Peyer's patch (tissue), 4 donors: ENCODE results near the gene EFTUD2. TPM values are rescaled to one million over a fixed set of nuclear protein-coding genes. Genes with fewer than 3 reads are reported as not detected.
A peak's percentile ranks its signal among the peaks of the same experiment; 100 is the strongest.

Experiments
- DNase-seq, 3 donors: peaks; one replicate each; pipeline ENCODE4 v3.0.0-alpha.2; 2017 to 2019
- H3K27ac ChIP-seq, 4 donors: fragments of 200-600 bp; sonication (generic); one replicate each; pipeline ENCODE4 v1.5.1; 2016 to 2019
- H3K27me3 ChIP-seq, 2 donors: fragments of 200-600 bp; sonication (generic); one replicate each; pipeline ENCODE4 v1.5.1; 2019
- H3K36me3 ChIP-seq, 3 donors: fragments of 200-600 bp; sonication (generic); one replicate each; pipeline ENCODE4 v1.5.1; 2016 to 2019
- H3K4me1 ChIP-seq, 4 donors: fragments of 200-600 bp; sonication (generic); one replicate each; pipeline ENCODE4 v1.5.1; 2016 to 2019
- H3K4me3 ChIP-seq, 4 donors: fragments of 200-600 bp; sonication (generic); 1 replicate in 3 of 4; 2 replicates in 1 of 4; pipeline ENCODE4 v1.5.1; 2016 to 2019; ENCODE audit warnings: mild to moderate bottlenecking in 1 of 4
- H3K9me3 ChIP-seq, 4 donors: fragments of 200-600 bp; sonication (generic); one replicate each; pipeline ENCODE4 v1.5.1; 2016 to 2019; ENCODE audit warnings: mild to moderate bottlenecking in 1 of 4
- POLR2A ChIP-seq, 2 donors: fragments of 450-650 bp; IDR thresholded peaks; one replicate each; pipeline ENCODE4 v1.5.1; 2017; ENCODE audit warnings: antibody characterized with exemption in 2 of 2, mild to moderate bottlenecking in 2 of 2, moderate library complexity in 2 of 2
- total RNA-seq, 4 donors: library from RNA; depleted of rRNA; stranded (reverse); fragments of >200 nt; gene quantifications; one replicate each; pipeline ENCODE4 v1.1.0, GENCODE V29; 2016
- TF ChIP-seq, protein P1 (sequence below), 6 experiments: fragments of 450-650 bp in 4 of 6; fragments of 200-600 bp in 2 of 6; sonication (generic) in 1 of 6; IDR thresholded peaks; one replicate each; pipeline ENCODE4 v1.5.1; 2017 to 2019; ENCODE audit warnings: antibody characterized with exemption in 6 of 6, mild to moderate bottlenecking in 3 of 6, moderate library complexity in 1 of 6

EFTUD2 gene
- total RNA-seq, 4 donors from 2014 or later = 43.3 to 176 (median 69.8) TPM

DNA sequence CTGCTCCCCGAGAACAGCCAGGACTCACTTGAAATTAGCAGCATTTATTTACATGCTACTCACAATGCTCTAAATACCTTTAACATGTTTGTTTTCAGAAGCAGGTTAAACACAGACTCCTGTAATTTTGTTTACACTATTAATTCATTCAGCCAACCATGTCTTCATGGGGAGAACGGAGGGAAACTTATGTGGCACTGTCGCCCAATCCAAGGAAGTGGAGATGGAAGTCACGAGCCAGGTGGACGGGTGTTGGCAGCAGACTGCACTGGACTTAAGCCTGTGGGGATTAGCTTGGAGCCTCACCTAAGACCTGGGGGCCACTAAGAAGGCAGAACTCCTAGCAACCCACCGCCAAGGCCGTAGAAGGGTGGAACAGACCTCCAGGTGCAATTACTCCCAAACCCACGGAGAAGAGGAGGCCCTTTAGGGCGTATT, 24.9 kb upstream of the EFTUD2 start:
- TF ChIP-seq POLR2A (IDR thresholded peaks at IDR 0.05) = no peak
- TF ChIP-seq, protein P1, sequence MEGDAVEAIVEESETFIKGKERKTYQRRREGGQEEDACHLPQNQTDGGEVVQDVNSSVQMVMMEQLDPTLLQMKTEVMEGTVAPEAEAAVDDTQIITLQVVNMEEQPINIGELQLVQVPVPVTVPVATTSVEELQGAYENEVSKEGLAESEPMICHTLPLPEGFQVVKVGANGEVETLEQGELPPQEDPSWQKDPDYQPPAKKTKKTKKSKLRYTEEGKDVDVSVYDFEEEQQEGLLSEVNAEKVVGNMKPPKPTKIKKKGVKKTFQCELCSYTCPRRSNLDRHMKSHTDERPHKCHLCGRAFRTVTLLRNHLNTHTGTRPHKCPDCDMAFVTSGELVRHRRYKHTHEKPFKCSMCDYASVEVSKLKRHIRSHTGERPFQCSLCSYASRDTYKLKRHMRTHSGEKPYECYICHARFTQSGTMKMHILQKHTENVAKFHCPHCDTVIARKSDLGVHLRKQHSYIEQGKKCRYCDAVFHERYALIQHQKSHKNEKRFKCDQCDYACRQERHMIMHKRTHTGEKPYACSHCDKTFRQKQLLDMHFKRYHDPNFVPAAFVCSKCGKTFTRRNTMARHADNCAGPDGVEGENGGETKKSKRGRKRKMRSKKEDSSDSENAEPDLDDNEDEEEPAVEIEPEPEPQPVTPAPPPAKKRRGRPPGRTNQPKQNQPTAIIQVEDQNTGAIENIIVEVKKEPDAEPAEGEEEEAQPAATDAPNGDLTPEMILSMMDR (IDR thresholded peaks at IDR 0.05) = no peak
- H3K4me3 ChIP-seq = no peak overlapping the region
- no peaks in the 10 kb centered on the region for H3K36me3 ChIP-seq
- DNase-seq = peak in 2 of 3 donors; percentile 0 to 23
- H3K27ac ChIP-seq = no peak overlapping the region
- no peaks in the 10 kb centered on the region for H3K4me1 ChIP-seq
- H3K9me3 ChIP-seq = no peaks in the 10 kb centered on the region
- no peaks in the 10 kb centered on the region for H3K27me3 ChIP-seq

DNA sequence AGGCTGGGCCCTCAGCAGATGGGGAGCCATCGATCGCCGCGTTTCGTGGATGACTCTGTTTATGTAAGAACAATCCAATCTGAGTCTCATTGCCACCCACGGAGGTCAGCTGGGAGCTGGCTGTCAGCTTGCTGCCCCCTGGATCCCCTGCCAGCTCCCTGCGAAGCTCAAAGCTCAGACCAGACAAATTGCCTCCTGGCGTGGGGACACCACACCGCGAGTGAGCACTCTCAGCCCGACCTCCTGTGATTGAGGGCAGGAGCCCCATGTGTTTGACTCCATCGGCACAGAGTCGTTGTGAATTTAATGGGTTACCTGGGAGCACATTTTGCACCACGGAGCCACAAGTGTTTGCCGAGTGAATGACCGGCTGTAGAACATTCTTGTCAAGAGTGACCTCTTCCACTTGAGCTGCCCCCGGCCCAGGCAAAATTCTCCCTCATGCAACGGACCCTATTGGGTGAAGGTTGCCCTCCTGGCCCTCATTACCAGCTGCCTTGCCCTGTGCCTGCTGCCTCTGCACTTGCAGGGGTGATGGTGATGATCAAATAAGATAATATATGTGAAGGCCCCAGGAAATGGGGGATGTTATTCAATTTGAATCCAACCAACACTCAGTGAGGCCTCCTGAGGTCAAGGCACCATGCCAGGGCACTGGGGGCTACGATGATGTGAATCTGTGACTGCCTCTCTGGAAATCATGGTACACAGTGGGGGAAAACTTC, 23.7 kb upstream of the EFTUD2 start:
- H3K27ac ChIP-seq = no peak overlapping the region
- no peaks in the 10 kb centered on the region for H3K4me1 ChIP-seq
- H3K9me3 ChIP-seq = no peaks in the 10 kb centered on the region
- no peak for TF ChIP-seq POLR2A (IDR thresholded peaks at IDR 0.05)
- TF ChIP-seq, protein P1 (IDR thresholded peaks at IDR 0.05) = no peak
- H3K36me3 ChIP-seq = no peaks in the 10 kb centered on the region
- no peak overlapping the region for H3K4me3 ChIP-seq
- peak in 2 of 3 donors; percentile 35 to 37 for DNase-seq
- no peaks in the 10 kb centered on the region for H3K27me3 ChIP-seq

- TF ChIP-seq, protein P1 (IDR thresholded peaks at IDR 0.05) = no peak
- TF ChIP-seq POLR2A (IDR thresholded peaks at IDR 0.05) = no peak
- H3K4me3 ChIP-seq = no peak overlapping the region
These were observed 22.9 kb upstream of the EFTUD2 start for GRCh38 chr17:44922136-44922535.

DNA sequence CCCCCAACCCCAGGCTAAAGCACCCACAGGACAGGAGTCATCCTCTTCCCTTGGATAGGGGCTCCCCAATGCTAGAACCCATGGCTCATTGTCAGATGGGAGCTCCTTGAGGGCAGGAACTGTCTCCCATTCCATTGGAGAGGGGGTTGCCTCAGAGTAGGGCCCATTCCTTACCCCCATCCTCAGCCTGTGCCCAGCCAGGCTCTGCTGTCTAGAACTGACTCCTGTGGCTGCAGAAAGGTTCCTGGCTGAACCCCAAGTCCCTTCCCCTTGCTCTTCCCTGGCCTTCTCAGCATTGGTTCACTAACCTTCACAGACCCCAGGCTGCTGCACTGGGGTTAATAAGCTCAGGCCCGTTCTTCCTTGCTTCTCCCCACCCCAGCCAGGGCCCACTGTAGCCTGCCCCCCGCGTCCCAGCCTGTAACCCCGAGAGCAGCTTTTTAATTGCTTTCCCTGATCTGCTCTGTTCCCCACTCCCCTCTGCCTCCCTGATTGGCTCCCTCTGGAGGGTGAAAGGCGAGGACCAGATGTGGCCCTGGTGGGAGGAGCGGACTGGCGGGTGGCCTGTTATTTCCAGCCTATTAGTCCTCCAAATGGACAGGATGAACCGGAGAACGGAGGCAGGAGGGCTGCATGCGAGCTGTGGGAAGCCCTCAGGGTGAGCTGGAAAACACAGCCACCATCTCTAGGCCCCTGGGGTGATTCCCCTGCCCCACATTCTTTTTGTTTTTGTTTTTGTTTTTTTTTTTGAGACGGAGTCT, 22.1 kb upstream of the EFTUD2 start:
- Histone ChIP-seq H3K27me3 (no peaks in the 10 kb centered on the region), H3K9me3 (no peaks in the 10 kb centered on the region), H3K4me1 (no peaks in the 10 kb centered on the region), H3K36me3 (no peaks in the 10 kb centered on the region), H3K27ac (no peak overlapping the region), H3K4me3 (no peak overlapping the region)
- DNase-seq = peak in 2 of 3 donors; percentile 42 to 54
- TF ChIP-seq, protein P1 (IDR thresholded peaks at IDR 0.05) = no peak
- TF ChIP-seq POLR2A (IDR thresholded peaks at IDR 0.05) = no peak

More at GRCh38 chr17:44922136-44922535, 22.9 kb upstream of the EFTUD2 start:
- Histone ChIP-seq H3K27ac (no peak overlapping the region), H3K27me3 (no peaks in the 10 kb centered on the region), H3K9me3 (no peaks in the 10 kb centered on the region), H3K36me3 (no peaks in the 10 kb centered on the region), H3K4me1 (no peaks in the 10 kb centered on the region)
- peak in 2 of 3 donors; percentile 22 to 34 for DNase-seq

GRCh38 chr17:44920565-44920940, 21.3 kb upstream of the EFTUD2 start:
- peak in 2 of 3 donors; percentile 34 to 43 for DNase-seq
- no peak overlapping the region for H3K27ac ChIP-seq
- TF ChIP-seq, protein P1 (IDR thresholded peaks at IDR 0.05) = no peak
- TF ChIP-seq POLR2A (IDR thresholded peaks at IDR 0.05) = no peak
- H3K4me1 ChIP-seq = no peaks in the 10 kb centered on the region
- no peaks in the 10 kb centered on the region for H3K27me3 ChIP-seq
- no peaks in the 10 kb centered on the region for H3K36me3 ChIP-seq
- H3K9me3 ChIP-seq = no peaks in the 10 kb centered on the region
- no peak overlapping the region for H3K4me3 ChIP-seq
